OCI-LY7 (cell line): ENCODE data around the gene ZNF277. TPM values are rescaled to one million over a fixed set of nuclear protein-coding genes. Genes with fewer than 3 reads are reported as not detected.

Experiments
- BruUV-seq: library from RNA; stranded (reverse); fragments of 400-500 nt; replicated peaks from 2 replicates; lab custom pipeline; 2021; lab: Mats Ljungman, UMichigan
- CTCF ChIA-PET: fragments of 300-600 bp; sonication (Branson Sonifier 250); formaldehyde crosslinking; loops from one replicate; lab custom pipeline; 2022; ENCODE audit warnings: antibody characterized with exemption; ENCODE audit not compliant: unreplicated experiment; lab: Charles Lee
- POLR2A ChIA-PET: fragments of 300-600 bp; sonication (Branson Sonifier 250); formaldehyde crosslinking; loops from one replicate; lab custom pipeline; 2022; ENCODE audit warnings: antibody characterized with exemption; lab: Charles Lee
- DNase-seq: peaks from one replicate; pipeline ENCODE4 v3.0.0-alpha.2; 2015; ENCODE audit warnings: low spot score
- H2AFZ ChIP-seq: fragments of 200-600 bp; sonication (generic), shearing (Covaris generic); 2 replicates; pipeline ENCODE4 v1.6.1; 2014; ENCODE audit warnings: mild to moderate bottlenecking, antibody characterized with exemption, low read length, moderate library complexity
- H3K27ac ChIP-seq: fragments of 200-600 bp; sonication (generic); 2 replicates; pipeline ENCODE4 v1.5.1; 2014; ENCODE audit warnings: mixed run types, low read depth, mild to moderate bottlenecking, moderate library complexity, low read length, inconsistent platforms; ENCODE audit not compliant: poor library complexity, severe bottlenecking
- H3K36me3 ChIP-seq: fragments of 200-600 bp; sonication (generic); 2 replicates; pipeline ENCODE4 v1.6.1; 2014; ENCODE audit warnings: mild to moderate bottlenecking, antibody characterized with exemption, low read length, moderate library complexity, mixed read lengths; ENCODE audit not compliant: insufficient read depth
- H3K4me1 ChIP-seq: fragments of 200-600 bp; sonication (generic); 2 replicates; pipeline ENCODE4 v1.5.1; 2014; ENCODE audit warnings: mild to moderate bottlenecking, low read length; ENCODE audit not compliant: insufficient read depth, poor library complexity, severe bottlenecking
- H3K4me2 ChIP-seq: fragments of 200-600 bp; sonication (generic); 2 replicates; pipeline ENCODE4 v1.6.1; 2014; ENCODE audit warnings: mild to moderate bottlenecking, low read length
- H3K4me3 ChIP-seq: fragments of 200-600 bp; sonication (generic); 2 replicates; pipeline ENCODE4 v1.5.1; 2014; ENCODE audit warnings: mild to moderate bottlenecking, low read depth, low read length; ENCODE audit not compliant: poor library complexity, severe bottlenecking
- H3K79me2 ChIP-seq: fragments of 200-600 bp; sonication (generic); 2 replicates; pipeline ENCODE4 v1.6.1; 2016; ENCODE audit warnings: low read depth, mild to moderate bottlenecking, low read length, moderate library complexity, mixed read lengths; ENCODE audit not compliant: insufficient read depth
- H3K9me2 ChIP-seq: fragments of 200-600 bp; sonication (generic); 2 replicates; pipeline ENCODE4 v1.6.1; 2016; ENCODE audit warnings: mild to moderate bottlenecking, low read length, mixed read lengths; ENCODE audit not compliant: insufficient read depth
- H3K9me3 ChIP-seq: fragments of 200-600 bp; sonication (generic); 2 replicates; pipeline ENCODE4 v1.6.1; 2014; ENCODE audit warnings: mild to moderate bottlenecking, mixed run types, low read length, mixed read lengths
- H4K20me1 ChIP-seq: fragments of 200-600 bp; sonication (generic); 2 replicates; pipeline ENCODE4 v1.6.1; 2014; ENCODE audit warnings: mild to moderate bottlenecking, antibody characterized with exemption, low read length, moderate library complexity, mixed read lengths; ENCODE audit not compliant: insufficient read depth
- CTCF ChIP-seq: fragments of 200-600 bp; sonication (generic); conservative IDR thresholded peaks from 2 replicates; pipeline ENCODE4 v1.5.1; 2014; ENCODE audit warnings: mild to moderate bottlenecking, antibody characterized with exemption, low read length, moderate library complexity, mixed read lengths
- EZH2phosphoT487 ChIP-seq: fragments of 200-600 bp; sonication (generic); IDR thresholded peaks from 2 replicates; pipeline ENCODE4 v1.6.1; 2018; ENCODE audit warnings: low read depth, borderline replicate concordance, mild to moderate bottlenecking, mixed run types, antibody characterized with exemption, low read length, moderate library complexity, mixed read lengths
- intact Hi-C: fragments of 100-400 bp; cut with micrococcal nuclease; formaldehyde crosslinking; loops from one replicate; pipeline ENCODE4 v1.10.0; 2022; ENCODE audit not compliant: unreplicated experiment
- total RNA-seq, 2 experiments: library from RNA; depleted of rRNA in 1 of 2; stranded (reverse); fragments of >200 nt in 1 of 2; shearing (Covaris generic) in 1 of 2; gene quantifications; 2 replicates each; pipeline ENCODE4 v1.2.3, GENCODE V29; 2014 to 2022

ZNF277 gene
- total RNA-seq, 2 experiments from 2014 or later = 18.1 to 20.5 TPM

- Histone ChIP-seq H3K9me2 (no peaks in the 10 kb centered on the region), H2AFZ (no peak overlapping the region), H3K4me1 (no peaks in the 10 kb centered on the region), H3K79me2 (no peaks in the 10 kb centered on the region), H4K20me1 (no peaks in the 10 kb centered on the region; the same call in 1 of the 2 replicates), H3K9me3 (no peaks in the 10 kb centered on the region), H3K4me3 (no peak overlapping the region), H3K36me3 (no peaks in the 10 kb centered on the region), H3K4me2 (no peak overlapping the region), H3K27ac (no peak overlapping the region)
- intact Hi-C loops = no loop called here
- no peak for TF ChIP-seq CTCF
- TF ChIP-seq EZH2phosphoT487 = no peak
- CTCF ChIA-PET = no interaction called here
- no peak for DNase-seq
- POLR2A ChIA-PET = interaction anchor here (0.6 to 0.8 kb wide), 4 partner anchors 43 to 1059 kb away, joined by 3 to 4 read pairs (median 3); no protein-coding TSS in a partner anchor
- no TSS peak for BruUV-seq
These were observed 26.3 kb upstream of the ZNF277 start for GRCh38 chr7:112180223-112180622.

- no TSS peak for BruUV-seq
- no peak for DNase-seq
- H2AFZ ChIP-seq = no peak overlapping the region
- H3K79me2 ChIP-seq = no peaks in the 10 kb centered on the region
- intact Hi-C loops = no loop called here
- H3K36me3 ChIP-seq = no peaks in the 10 kb centered on the region
- no peak overlapping the region for H3K4me2 ChIP-seq
- H4K20me1 ChIP-seq = no peaks in the 10 kb centered on the region; the same call in 1 of the 2 replicates
- H3K9me2 ChIP-seq = no peaks in the 10 kb centered on the region
- no peak overlapping the region for H3K27ac ChIP-seq
- no peaks in the 10 kb centered on the region for H3K4me1 ChIP-seq
- no peaks in the 10 kb centered on the region for H3K9me3 ChIP-seq
- CTCF ChIA-PET = no interaction called here
- no peak overlapping the region for H3K4me3 ChIP-seq
- POLR2A ChIA-PET = no interaction called here
- no peak for TF ChIP-seq EZH2phosphoT487
- TF ChIP-seq CTCF = no peak
These were observed 23.7 kb upstream of the ZNF277 start for GRCh38 chr7:112182749-112183148.

- Histone ChIP-seq H3K9me3 (no peaks in the 10 kb centered on the region), H3K4me3 (no peak overlapping the region), H3K27ac (no peak overlapping the region), H3K4me1 (no peaks in the 10 kb centered on the region), H2AFZ (no peak overlapping the region), H3K36me3 (no peaks in the 10 kb centered on the region), H3K4me2 (no peak overlapping the region), H3K79me2 (no peaks in the 10 kb centered on the region), H3K9me2 (no peaks in the 10 kb centered on the region), H4K20me1 (no peaks in the 10 kb centered on the region; the same call in 1 of the 2 replicates)
- DNase-seq = no peak
- intact Hi-C loops = no loop called here
- ChIA-PET POLR2A (no interaction called here), CTCF (no interaction called here)
- no TSS peak for BruUV-seq
- TF ChIP-seq EZH2phosphoT487 (no peak), CTCF (no peak)
These were observed 23.2 kb upstream of the ZNF277 start for GRCh38 chr7:112183266-112183665.
